ENCODE measurements around the gene ASB13. TPM values are rescaled to one million over a fixed set of nuclear protein-coding genes. Genes with fewer than 3 reads are reported as not detected.

The ASB13 gene
- total and polyA plus RNA-seq, 2 experiments from 2014 or later = 11.6 to 20.2 TPM

DNA sequence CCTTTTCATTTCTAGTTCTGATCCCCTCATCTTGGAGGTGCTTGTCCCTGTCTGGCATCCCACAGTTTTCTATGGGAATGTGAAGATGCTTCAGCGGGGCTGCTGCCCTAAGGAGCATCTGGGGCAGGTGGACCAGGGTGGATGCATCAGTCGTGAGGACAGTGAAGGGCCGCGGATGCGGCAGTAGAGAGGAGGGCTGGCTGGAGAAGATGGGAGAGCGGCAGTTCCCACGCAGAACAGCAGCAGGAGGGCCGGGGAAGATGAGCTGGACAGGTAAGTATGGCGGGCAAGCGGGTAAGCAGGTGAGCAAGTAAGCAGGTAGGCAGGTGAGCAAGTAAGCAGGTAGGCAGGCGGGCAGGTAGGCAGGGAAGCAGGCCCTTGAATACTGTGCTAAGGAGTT is 48.9 kb downstream of the ASB13 start (continued):
- TF ChIP-seq, protein P1, sequence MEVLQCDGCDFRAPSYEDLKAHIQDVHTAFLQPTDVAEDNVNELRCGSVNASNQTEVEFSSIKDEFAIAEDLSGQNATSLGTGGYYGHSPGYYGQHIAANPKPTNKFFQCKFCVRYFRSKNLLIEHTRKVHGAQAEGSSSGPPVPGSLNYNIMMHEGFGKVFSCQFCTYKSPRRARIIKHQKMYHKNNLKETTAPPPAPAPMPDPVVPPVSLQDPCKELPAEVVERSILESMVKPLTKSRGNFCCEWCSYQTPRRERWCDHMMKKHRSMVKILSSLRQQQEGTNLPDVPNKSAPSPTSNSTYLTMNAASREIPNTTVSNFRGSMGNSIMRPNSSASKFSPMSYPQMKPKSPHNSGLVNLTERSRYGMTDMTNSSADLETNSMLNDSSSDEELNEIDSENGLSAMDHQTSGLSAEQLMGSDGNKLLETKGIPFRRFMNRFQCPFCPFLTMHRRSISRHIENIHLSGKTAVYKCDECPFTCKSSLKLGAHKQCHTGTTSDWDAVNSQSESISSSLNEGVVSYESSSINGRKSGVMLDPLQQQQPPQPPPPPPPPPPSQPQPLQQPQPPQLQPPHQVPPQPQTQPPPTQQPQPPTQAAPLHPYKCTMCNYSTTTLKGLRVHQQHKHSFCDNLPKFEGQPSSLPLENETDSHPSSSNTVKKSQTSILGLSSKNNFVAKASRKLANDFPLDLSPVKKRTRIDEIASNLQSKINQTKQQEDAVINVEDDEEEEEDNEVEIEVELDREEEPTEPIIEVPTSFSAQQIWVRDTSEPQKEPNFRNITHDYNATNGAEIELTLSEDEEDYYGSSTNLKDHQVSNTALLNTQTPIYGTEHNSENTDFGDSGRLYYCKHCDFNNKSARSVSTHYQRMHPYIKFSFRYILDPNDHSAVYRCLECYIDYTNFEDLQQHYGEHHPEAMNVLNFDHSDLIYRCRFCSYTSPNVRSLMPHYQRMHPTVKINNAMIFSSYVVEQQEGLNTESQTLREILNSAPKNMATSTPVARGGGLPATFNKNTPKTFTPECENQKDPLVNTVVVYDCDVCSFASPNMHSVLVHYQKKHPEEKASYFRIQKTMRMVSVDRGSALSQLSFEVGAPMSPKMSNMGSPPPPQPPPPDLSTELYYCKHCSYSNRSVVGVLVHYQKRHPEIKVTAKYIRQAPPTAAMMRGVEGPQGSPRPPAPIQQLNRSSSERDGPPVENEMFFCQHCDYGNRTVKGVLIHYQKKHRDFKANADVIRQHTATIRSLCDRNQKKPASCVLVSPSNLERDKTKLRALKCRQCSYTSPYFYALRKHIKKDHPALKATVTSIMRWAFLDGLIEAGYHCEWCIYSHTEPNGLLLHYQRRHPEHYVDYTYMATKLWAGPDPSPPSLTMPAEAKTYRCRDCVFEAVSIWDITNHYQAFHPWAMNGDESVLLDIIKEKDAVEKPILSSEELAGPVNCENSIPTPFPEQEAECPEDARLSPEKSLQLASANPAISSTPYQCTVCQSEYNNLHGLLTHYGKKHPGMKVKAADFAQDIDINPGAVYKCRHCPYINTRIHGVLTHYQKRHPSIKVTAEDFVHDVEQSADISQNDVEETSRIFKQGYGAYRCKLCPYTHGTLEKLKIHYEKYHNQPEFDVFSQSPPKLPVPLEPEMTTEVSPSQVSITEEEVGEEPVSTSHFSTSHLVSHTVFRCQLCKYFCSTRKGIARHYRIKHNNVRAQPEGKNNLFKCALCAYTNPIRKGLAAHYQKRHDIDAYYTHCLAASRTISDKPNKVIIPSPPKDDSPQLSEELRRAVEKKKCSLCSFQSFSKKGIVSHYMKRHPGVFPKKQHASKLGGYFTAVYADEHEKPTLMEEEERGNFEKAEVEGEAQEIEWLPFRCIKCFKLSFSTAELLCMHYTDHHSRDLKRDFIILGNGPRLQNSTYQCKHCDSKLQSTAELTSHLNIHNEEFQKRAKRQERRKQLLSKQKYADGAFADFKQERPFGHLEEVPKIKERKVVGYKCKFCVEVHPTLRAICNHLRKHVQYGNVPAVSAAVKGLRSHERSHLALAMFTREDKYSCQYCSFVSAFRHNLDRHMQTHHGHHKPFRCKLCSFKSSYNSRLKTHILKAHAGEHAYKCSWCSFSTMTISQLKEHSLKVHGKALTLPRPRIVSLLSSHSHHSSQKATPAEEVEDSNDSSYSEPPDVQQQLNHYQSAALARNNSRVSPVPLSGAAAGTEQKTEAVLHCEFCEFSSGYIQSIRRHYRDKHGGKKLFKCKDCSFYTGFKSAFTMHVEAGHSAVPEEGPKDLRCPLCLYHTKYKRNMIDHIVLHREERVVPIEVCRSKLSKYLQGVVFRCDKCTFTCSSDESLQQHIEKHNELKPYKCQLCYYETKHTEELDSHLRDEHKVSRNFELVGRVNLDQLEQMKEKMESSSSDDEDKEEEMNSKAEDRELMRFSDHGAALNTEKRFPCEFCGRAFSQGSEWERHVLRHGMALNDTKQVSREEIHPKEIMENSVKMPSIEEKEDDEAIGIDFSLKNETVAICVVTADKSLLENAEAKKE (CRISPR knock-in tag; IDR thresholded peaks at IDR 0.05) = no peak
- TF ChIP-seq ZNF331 (CRISPR knock-in tag; IDR thresholded peaks at IDR 0.05; ENCODE audit: low read depth) (no peak), STAT1 (IDR thresholded peaks at IDR 0.05; ENCODE audit: unreplicated experiment) (no peak), EZH2 (IDR thresholded peaks at IDR 0.05; ENCODE audit: low read depth, unreplicated experiment) (no peak), JUNB (IDR thresholded peaks at IDR 0.05; ENCODE audit: unreplicated experiment) (no peak), EZH2phosphoT487 (IDR thresholded peaks at IDR 0.05; ENCODE audit: unreplicated experiment) (no peak), ZNF114 (CRISPR knock-in tag; IDR thresholded peaks at IDR 0.05) (no peak), POLR2AphosphoS5 (IDR thresholded peaks at IDR 0.05; ENCODE audit: low read depth) (no peak)
- TF ChIP-seq, protein P2, sequence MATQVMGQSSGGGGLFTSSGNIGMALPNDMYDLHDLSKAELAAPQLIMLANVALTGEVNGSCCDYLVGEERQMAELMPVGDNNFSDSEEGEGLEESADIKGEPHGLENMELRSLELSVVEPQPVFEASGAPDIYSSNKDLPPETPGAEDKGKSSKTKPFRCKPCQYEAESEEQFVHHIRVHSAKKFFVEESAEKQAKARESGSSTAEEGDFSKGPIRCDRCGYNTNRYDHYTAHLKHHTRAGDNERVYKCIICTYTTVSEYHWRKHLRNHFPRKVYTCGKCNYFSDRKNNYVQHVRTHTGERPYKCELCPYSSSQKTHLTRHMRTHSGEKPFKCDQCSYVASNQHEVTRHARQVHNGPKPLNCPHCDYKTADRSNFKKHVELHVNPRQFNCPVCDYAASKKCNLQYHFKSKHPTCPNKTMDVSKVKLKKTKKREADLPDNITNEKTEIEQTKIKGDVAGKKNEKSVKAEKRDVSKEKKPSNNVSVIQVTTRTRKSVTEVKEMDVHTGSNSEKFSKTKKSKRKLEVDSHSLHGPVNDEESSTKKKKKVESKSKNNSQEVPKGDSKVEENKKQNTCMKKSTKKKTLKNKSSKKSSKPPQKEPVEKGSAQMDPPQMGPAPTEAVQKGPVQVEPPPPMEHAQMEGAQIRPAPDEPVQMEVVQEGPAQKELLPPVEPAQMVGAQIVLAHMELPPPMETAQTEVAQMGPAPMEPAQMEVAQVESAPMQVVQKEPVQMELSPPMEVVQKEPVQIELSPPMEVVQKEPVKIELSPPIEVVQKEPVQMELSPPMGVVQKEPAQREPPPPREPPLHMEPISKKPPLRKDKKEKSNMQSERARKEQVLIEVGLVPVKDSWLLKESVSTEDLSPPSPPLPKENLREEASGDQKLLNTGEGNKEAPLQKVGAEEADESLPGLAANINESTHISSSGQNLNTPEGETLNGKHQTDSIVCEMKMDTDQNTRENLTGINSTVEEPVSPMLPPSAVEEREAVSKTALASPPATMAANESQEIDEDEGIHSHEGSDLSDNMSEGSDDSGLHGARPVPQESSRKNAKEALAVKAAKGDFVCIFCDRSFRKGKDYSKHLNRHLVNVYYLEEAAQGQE (IDR thresholded peaks at IDR 0.05; ENCODE audit: unreplicated experiment) = no peak

Data from GM23338 (cell line).